Gastrocnemius medialis (tissue), 4 donors: ENCODE data around the gene STON2.

Source experiments
- POLR2A ChIP-seq, 2 donors: fragments of 450-650 bp; IDR thresholded peaks; one replicate each; pipeline ENCODE4 v1.6.1; 2017; ENCODE audit warnings: antibody characterized with exemption in 2 of 2, mild to moderate bottlenecking in 2 of 2, moderate library complexity in 2 of 2
- TF ChIP-seq, protein P1 (sequence below), 5 experiments: fragments of 450-650 bp in 3 of 5; fragments of 200-600 bp in 2 of 5; sonication (generic) in 2 of 5; IDR thresholded peaks in 4 of 5; conservative IDR thresholded peaks in 1 of 5; 1 replicate in 4 of 5; 2 replicates in 1 of 5; pipeline ENCODE4 v1.5.1; 2016 to 2019; ENCODE audit warnings: antibody characterized with exemption in 5 of 5, mild to moderate bottlenecking in 3 of 5, moderate library complexity in 3 of 5

DNA sequence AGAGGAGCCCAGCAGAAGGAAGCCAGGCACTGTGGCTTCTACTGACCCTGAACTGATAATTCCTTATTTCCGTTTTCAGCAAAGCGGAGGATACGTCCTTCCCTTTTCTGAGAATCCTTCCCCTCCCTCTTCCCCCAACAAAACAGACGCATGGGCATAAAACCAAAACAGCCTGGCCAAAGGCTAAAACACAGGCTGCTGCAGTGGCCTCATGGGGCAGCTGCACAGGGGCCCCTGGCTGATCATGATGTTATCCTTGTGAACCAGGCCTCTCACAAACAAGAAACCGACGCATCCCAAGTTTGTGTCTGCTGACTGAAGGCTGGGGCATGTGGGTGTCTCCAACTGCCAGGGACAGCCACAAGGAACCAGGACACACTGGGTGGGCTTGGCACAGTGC, 23.4 kb upstream of the STON2 start:
- TF ChIP-seq, protein P1, sequence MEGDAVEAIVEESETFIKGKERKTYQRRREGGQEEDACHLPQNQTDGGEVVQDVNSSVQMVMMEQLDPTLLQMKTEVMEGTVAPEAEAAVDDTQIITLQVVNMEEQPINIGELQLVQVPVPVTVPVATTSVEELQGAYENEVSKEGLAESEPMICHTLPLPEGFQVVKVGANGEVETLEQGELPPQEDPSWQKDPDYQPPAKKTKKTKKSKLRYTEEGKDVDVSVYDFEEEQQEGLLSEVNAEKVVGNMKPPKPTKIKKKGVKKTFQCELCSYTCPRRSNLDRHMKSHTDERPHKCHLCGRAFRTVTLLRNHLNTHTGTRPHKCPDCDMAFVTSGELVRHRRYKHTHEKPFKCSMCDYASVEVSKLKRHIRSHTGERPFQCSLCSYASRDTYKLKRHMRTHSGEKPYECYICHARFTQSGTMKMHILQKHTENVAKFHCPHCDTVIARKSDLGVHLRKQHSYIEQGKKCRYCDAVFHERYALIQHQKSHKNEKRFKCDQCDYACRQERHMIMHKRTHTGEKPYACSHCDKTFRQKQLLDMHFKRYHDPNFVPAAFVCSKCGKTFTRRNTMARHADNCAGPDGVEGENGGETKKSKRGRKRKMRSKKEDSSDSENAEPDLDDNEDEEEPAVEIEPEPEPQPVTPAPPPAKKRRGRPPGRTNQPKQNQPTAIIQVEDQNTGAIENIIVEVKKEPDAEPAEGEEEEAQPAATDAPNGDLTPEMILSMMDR (IDR thresholded peaks at IDR 0.05 in 4 of 5, conservative IDR thresholded peaks at IDR 0.05 in 1 of 5): no peak
- no peak for TF ChIP-seq POLR2A (IDR thresholded peaks at IDR 0.05)
